Fibroblast of villous mesenchyme (primary cell): Measurements from ENCODE around the gene TRAF6. TPM values are rescaled to one million over a fixed set of nuclear protein-coding genes. Genes with fewer than 3 reads are reported as not detected.

Source experiments
- DNase-seq: peaks from one replicate; pipeline ENCODE4 v3.0.0-alpha.2; 2010; ENCODE audit warnings: low read depth
- H3K4me3 ChIP-seq: 2 replicates; pipeline ENCODE4 v1.5.1; 2011; ENCODE audit warnings: low read depth, mild to moderate bottlenecking, low read length
- total RNA-seq: library from RNA; depleted of rRNA; stranded (reverse); fragments of >200 nt; gene quantifications from 2 replicates; pipeline ENCODE4 v1.2.3, GENCODE V29; 2012
- TF ChIP-seq, protein P1 (sequence below): IDR thresholded peaks from 2 replicates; pipeline ENCODE4 v1.5.1; 2012; ENCODE audit warnings: low read depth, mild to moderate bottlenecking, low read length; ENCODE audit not compliant: insufficient read depth

Gene TRAF6
- total RNA-seq, 1 donor = 13.4 TPM

DNA sequence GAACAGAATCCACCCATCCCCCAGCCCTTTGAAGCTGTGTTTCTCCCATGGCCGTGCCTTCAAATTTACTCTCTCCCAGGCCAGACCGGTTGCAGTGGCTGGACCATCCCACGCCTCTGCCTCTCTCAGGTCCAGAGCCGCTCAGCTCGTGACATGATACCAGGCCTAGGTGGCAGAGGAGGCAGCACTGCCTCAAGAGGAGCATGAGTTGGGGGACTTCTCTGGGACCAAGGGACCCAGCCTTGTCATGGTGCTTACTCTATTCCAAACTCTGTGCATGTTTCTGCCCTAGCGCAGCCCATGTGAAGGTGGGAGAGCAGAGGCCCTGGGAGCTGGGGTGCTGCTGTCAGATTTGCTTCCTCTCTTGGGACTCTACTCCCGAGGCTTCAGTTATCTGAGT, 51.0 kb downstream of the TRAF6 start:
- TF ChIP-seq, protein P1, sequence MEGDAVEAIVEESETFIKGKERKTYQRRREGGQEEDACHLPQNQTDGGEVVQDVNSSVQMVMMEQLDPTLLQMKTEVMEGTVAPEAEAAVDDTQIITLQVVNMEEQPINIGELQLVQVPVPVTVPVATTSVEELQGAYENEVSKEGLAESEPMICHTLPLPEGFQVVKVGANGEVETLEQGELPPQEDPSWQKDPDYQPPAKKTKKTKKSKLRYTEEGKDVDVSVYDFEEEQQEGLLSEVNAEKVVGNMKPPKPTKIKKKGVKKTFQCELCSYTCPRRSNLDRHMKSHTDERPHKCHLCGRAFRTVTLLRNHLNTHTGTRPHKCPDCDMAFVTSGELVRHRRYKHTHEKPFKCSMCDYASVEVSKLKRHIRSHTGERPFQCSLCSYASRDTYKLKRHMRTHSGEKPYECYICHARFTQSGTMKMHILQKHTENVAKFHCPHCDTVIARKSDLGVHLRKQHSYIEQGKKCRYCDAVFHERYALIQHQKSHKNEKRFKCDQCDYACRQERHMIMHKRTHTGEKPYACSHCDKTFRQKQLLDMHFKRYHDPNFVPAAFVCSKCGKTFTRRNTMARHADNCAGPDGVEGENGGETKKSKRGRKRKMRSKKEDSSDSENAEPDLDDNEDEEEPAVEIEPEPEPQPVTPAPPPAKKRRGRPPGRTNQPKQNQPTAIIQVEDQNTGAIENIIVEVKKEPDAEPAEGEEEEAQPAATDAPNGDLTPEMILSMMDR = no peak
- DNase-seq = no peak

DNA sequence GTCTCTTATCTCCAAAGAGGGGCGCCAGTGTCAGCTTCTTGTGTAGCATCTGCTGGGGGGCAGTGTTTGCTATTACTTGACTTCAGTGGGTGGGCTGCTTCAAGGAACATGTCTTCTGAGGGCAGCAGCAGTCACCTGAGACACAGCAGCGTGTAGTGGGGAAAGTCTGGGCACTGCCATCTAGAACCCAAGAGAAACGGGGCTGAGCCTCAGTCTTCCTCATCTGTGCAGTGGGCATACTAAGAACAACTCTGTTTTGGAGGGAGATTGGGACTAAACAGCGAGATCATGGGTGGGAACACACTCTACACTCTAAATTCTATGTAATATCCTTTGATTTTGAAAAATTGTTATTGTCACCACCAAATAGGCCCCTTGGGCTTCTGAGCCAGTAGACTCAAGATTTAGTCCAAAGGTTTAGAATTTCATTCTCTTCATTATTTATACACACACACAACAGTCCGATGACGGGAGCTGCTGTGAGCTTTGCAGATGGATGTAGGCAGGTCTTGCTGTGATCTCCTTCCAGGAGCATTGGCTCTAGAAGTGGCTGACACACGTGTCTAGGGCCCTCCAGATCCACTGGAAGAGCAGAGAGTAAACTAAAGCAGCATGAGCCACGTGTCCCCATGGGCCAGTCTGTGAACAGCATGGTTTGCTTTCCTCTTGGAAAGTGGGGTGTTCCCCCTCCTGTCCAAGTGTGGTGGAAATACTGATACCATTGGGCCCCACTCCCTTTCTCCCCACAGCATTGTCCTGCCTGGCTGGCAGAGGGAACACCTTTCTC, 51.8 kb downstream of the TRAF6 start:
- TF ChIP-seq, protein P1 = no peak
- H3K4me3 ChIP-seq = no peak overlapping the region
- DNase-seq = no peak

More for the DNA sequence above, 51.0 kb downstream of the TRAF6 start:
- H3K4me3 ChIP-seq = no peak overlapping the region

GRCh38 chr11:36456156-36456555, 53.9 kb downstream of the TRAF6 start:
- no peak overlapping the region for H3K4me3 ChIP-seq
- TF ChIP-seq, protein P1 = no peak
- DNase-seq = no peak

- TF ChIP-seq, protein P1 = peak; percentile 17
- peak; percentile 100 for DNase-seq
- H3K4me3 ChIP-seq = no peak overlapping the region
Measured at GRCh38 chr11:36455658-36456111, 54.4 kb downstream of the TRAF6 start.

DNA sequence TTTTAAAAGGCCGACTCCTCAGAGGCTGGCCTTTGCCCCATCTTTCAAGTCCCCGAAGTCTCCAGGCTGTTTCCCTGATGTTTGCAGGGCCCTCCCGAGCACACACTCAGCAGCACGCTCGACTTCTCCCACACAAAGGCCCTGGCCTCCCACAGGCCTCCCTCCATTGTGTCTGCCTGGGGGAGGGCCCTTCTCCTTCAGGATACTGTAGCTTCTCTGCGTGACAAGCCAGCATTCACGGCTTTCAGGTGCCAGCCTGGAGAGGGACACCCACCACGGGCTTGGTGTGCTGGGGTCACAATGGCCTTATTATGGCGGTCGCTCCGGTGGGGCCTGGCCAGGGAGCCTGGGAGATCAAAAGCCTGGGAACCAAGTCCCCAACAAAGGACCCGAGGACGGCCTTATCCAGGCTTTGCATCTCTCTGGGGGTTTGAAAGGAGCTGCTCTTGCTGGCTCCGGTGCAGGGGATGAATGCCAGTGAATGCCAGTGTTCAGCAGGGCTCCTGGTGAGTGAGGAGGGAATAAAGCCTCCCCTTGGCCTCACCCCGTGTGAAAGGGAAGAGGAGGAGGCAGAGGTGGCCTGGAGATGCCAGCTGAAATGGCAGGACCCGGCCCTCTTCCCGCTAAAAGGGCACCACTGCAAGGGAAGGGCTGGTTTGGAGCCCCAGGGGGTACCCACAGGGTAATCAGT, 55.0 kb downstream of the TRAF6 start:
- H3K4me3 ChIP-seq = no peak overlapping the region
- TF ChIP-seq, protein P1 = no peak
- DNase-seq = peak; percentile 45

DNA sequence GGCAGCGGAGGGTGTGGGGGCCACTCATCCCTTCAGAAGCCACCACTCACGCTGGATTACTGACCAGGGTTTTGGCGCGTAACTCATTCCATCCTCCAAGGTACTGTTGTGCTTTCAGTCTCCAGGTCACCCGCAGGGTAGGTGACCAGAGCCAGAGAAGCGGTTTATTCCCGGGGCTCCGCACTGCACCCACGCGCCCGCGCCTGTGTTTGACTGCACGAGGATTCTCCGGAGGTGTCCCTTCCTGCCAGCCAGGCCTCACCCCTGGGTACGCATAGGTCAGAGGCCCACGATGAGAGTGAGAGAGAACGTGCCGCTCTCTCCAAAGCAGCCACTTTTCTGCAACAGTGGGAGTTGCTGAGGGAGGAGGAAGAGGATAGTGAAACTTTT, 55.5 kb downstream of the TRAF6 start:
- H3K4me3 ChIP-seq = no peak overlapping the region
- no peak for DNase-seq
- TF ChIP-seq, protein P1 = no peak
